Glomerular visceral epithelial cell (primary cell): ENCODE measurements around the gene SLC16A3.
"Not testable (repeated sequence)": the region's sequence is repeated elsewhere in the genome, so short reads cannot be mapped to it uniquely, and the experiment has no call there.

Experiments used
- DNase-seq: peaks from one replicate; pipeline ENCODE4 v3.0.0-alpha.2; 2016; ENCODE audit errors: extremely low spot score

Gene SLC16A3

DNA sequence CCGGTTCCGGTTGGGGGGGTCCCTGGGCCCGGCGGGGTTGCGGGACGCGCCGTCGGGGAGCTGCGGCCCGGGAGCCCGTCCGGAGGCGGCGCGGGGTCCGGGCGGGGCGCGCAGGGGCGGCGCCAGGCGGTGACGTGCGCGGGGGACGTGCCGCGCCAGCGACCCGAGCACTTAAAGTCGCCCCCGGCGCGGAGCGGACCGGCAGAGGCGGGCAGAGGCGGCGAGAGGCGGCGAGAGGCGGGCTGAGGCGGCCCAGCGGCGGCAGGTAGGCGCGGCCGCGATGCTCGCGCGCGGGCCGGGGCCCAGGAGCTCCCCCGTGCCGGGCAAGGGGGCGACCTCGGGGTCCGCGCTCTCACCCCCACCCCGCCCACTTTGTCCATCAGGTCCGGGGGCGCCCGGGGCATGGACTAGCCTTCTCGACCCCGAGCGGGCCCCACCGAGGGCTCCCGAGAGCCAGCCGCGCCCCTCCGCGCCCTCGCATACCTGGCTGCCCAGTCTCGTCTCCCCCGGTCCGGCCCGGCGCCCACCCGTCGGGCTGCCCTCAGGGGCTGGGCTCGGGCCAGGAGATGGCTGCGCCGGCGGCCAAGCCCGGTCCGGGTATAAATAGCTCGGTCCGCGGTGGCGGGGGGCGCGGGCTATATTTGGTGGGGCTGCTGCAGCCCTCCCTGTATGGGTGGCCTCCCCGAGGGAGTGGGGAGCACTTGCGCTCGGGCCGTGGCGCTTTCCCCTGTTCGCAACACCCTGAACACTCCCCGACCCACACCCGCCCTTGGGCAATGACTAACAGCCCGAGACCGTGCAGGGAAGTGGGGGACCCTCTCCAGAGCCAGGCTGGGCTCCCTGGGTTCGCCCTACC is at the start of gene SLC16A3:
SLC16A3 (plus strand) TSS at position 201 of the 856 bp plus-strand sequence. CDS start 6,967 bp downstream, outside the sequence.
- DNase-seq, result peak; percentile 86

DNA sequence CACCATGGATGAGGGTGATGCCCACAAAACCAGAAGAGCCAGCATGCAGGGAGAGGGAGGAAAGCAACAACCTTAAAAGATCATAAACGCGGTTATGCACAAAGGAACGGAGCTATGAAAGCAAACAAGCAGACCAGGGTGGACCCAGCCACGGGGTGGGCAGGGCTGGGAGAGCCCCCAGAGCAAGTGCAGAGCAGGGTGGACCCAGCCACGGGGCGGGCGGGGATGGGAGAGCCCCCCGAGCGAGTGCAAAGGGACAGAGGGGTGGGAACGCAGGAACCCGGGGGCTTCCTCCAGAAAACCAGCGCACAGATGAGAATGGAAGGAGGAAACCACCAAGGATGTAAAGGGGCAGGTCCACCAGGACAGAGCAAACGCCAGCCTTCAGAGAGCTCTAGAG is 49.4 kb upstream of the SLC16A3 start:
- no peak for DNase-seq

DNA sequence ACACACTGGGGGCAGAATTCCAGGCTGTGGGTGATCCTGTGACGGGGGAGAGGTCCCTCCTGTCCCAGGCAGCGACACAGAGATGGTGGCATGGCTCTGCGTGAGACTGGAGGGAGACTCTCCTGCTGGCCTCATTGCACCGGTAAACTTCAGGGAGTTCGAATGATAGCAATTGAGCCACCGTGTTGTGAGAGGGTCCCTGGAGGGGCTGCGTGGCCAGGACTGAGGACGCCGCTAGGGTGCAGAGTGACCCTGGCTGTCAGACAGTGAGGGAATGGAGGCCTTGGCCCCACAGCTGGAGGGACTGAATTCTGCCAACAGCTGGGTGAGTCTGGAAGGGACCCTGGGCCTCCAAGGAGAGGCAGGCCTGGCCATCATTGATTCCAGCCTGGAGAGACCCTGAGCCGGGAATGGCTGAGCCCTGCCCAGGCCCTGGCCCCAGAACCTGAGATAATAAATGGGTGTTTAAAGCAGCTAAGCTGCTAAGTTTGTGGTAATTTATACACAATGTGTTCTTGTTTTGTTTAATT is 48.8 kb upstream of the SLC16A3 start:
- no peak for DNase-seq

DNA sequence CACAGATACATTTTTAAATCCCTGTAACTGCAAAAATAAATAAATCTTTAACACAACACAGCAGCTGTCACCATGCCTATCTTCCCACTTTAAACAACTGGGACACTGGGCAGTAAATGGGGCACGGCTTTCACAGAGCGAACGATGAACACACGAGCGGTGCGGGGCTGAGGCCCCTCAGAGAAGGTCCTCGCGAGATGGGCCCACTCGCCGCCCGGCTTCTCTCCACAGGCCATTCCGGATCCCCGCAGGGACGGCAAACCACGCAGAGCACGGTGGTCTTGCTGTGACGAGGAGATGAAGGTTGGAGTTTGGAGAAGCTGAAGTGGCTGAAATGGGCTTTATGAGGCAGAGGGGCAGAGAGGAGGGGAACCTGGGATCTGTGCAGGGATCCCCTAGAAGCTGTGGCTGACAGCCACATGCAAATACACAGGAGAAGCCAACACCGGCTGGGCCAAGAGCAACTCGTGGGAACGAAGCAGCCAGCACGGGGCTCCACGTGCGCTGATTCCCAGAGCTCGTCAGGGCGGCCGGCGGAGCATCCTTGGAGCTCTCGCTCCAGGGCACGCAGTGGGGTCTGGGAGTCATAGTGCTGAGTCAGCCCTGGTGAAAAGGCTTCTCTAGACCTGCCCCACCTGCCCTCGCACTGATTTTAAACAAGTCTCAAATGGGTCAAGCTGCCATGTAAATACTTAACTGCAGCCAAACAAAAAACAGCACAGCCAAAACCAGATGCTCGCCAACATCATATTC is 47.9 kb upstream of the SLC16A3 start:
- DNase-seq, result no peak

DNA sequence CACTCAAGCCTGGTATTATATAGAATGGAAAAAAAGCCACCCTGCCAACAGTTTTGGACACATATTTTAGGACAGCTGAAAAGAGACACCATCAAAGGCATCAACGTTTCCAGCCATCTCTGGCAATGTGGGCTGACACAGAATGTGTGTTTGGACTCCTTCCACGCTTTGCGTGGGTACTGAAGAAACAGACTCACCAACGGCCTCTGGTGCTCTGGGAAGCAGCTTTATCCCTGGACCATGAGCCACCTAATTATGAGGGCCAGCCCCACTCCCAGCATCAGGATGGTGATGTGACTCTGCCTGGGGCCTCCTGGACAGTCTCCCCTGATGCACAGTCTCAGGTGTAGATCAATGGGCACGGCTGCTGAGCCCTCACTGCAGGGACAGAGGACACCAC is 44.1 kb upstream of the SLC16A3 start:
- DNase-seq, result no peak

DNA sequence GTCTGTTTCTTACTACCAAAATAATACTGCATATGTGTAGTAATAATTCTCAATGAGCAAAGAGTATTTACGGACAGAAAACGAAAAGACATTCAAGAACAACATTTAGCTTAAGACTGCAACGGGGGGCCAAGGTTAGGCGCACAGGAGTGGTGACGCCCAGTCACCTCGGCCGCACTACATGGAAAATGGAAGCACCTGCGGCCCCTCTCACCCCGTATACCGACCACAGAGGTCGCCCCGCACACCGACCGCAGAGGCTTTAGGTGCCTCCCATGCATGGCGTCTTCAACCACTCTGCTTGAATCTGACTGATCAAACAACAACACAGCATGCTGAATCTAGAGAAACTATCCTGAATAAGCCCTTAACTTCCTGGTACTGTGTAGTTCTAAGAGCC is 42.6 kb upstream of the SLC16A3 start:
- no peak for DNase-seq

DNA sequence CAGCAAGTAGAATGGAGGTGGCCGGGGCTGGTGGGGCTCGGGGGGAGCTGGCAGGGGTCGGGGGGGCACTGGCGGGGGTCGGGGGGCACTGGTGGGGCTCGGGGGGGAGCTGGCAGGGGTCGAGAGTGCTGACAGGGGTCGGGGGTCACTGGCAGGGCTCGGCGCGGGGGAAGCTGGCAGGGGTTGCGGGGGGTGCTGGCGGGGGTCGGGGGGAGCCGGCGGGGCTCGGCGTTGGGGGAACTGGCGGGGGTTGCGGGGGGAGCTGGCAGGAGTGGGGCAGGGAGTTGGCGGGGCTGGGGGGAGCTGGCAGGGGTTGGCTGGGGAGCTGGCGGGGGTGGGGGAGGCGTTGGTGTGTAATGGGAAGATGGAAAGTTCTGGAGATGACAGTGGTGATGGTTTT is 41.3 kb upstream of the SLC16A3 start:
- DNase-seq, result no peak

DNA sequence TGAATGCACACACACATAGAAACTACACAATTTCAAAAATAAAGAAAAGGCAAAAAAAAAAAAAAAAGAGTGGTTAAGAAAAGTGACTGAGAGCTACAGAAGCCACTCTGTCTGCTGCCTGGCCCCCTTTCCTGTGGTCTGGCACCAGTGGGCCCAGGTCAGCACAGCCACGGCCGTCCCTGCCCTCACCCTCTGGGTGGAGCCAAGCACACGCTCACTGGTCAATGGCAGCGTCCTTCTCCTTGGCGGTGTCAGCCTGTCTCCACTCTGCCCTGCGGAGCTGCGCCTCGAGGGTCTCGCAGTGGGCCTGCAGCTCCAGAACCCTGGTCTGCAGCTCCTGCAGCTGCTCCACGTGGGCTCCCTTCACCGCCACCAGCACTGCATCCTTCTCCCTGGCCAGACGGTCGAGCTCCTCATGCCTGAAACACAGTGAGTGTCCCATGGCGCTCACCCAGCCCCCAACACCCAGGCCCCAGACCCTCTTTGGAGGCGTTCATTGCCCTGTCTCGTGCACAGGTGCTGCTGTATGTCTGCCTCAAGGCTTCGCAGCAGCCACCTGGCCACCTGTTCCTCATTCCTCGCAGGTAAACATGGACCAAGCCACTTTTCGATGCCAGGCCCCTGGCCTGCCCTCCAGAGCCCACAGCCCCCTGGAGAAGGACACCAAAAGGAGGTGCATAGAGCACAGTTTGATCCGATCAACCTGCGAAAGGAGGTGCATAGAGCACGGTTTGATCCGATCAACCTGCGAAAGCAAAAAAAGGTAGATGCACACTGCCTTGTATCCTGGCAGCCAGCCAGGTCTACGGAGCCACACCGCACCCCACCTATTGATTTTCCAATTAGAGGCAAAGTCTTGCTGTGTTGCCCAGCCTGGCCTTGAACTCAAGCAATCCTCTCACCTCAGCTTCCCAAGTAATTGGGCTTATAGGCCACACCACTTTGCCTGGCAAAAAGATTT is 40.6 kb upstream of the SLC16A3 start:
- no peak for DNase-seq

DNA sequence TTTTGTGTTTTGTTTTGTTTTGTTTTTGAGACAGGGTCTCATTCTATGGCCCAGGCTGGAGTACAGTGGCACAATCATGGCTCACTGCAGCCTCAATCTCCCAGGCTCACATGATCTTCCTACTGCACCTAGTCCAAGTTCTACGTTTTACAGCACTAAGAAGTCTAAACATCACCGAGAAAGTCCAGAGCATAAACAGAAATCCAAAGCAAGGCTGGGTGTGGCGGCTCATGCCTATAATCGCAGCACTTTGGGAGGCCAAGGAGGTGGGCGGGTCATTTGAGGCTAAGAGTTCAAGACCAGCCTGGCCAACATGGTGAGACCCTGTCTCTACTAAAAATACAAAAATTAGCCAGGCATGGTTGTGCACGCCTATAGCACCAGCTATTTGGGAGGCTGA is 35.8 kb upstream of the SLC16A3 start:
- not testable (repeated sequence) for DNase-seq

DNA sequence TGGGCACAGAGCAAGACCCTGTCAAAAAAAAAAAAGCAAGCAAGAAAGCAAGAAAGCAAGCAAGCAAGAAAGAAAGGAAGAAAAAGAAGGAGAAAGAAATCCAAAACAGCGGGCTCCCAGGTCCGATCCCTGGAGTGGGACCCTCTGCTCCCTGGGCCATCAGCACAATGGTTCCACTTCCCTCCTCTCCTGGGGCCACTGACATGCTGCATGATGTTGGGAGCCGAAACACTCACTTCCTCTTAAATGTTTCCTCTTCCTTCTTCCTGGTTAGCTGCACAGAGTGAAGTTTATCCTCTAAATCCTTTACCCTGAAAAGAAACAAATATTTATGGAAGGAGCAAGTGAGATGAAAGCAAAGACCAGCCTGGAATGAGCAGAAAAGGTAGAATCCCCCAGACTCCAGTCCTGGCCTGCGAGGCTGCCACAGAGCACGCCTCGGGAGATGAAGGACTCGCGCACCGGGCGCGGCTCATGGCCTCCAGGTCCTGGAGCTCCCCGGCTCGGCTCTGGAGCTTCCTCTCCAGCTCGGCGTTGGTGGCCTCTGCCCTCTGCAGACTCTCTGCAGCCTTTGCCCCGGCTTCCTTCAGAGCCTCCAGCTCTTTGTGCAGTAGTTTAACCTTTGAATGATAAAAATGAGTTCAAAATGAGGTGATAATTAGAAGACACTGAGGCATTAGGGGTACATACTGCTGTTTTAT is 35.2 kb upstream of the SLC16A3 start:
- DNase-seq, result no peak

DNA sequence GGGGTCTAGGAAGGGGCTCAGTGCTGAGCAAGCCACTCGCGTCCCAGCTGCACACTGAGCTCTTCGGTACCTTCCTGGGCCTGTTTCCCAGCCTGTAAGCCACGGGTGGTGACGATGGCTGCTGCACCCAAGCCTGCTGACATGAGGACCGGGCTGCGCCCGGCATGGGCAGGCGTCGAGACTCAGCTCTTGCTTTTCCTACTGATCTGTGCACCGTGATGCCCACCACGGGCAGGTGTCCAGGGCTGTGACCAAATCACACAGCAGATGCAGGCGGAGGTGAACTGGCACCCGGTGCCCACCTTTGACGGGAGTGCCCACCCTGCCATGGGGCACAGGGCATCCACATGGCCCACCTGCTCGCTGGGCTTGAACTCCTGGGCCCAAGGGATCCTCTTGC is 34.1 kb upstream of the SLC16A3 start:
- no peak for DNase-seq

DNA sequence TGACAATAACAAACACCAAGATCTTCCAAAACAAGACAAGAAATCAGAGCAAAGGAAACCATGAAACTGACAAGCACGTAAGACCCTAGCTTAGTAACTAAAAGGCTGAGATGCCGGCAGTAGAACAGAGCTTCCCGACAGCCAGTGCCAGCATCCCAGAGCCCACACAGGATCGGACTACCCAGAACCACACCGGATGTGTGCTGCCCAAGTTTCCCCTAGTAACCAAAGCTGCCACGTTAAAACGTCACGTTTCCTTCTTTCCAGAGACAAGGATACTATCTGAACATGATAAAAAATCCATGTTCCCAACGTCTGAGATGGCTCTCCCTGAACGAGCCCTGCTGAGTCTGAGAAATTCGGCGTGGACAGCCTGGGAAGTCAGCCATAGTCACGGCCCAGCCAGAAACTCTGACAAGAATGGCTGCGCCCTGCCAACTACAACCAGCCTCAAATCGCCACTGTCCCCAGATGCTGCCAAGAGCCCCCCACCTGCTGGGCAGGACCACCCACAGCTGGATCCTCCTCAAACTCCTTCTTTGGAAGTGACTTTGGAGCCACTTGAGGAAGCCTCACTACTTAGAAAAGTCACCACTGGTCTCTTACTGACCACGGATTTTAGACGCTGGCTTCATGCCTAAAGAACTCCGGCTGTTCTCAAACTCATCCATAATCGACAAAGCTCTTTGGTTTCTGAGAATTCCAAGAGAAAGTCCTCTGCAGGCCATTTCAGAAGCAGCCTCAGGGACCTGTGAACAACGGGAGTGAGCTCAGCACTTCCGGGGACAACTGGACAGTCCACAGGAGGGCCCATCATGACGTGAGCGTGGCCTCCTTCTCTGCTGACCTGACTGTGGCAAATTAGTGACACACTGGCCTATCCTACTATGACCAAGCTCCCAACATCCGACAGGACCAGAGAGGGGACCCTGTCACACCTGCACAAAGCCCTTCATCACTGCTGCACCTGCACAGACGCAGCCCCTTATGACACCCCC is 32.9 kb upstream of the SLC16A3 start:
- DNase-seq, result no peak

DNA sequence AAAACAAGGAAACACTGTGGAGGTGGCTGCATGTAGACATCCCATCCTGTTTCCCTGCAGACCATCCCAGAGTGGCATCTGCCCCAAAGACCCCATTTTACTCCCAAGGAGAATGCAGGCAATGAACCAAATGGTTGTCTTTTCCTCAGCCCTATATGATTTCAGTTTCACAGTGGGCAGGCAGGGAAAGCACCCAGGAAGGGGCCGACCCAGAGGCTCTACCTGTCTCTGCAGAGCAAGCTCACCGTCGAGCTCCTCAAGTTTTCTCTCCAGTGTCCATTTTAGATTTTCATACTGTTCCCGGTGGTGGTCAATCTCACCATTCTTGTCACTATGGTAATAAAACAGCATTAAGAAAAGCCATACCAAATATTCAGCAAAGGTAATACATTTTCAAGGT is 30.8 kb upstream of the SLC16A3 start:
- DNase-seq, result no peak

DNA sequence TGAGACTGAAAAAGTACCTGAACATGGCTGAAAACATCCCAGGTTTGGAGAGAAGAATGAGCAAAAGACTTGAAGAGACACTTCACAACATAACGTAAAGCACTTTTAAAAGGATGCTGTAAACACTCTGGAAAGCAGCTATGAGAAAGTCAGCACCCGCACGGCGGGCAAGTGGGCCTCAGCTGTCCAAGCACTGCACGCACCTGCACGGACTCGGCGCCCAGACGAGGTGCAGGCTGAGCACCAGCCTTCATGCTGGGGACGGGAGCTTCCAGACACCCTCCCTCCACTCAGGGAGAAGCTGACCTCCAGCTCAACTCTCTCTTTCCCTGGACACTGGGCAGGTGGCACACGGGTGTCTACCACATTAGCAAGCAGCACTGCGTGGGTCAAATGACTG is 29.3 kb upstream of the SLC16A3 start:
- DNase-seq, result no peak

DNA sequence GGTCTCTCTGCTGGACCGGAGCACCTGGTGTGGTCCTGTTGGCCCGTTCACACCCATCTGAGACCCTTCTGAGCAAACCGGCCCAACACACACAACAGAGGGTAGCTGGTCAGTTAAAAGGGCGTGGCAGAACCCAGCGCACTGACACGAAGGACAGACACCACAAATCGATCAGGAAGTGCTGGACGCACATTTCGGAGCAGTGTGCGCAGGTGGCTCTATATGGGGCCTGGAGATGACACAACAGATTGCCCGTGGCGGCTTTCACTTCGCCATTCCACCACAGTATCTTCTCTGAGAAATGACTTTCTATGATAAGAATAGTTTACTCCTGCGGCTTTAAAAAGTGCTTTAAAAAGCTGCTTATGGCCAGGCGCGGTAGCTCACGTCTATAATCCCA is 28.7 kb upstream of the SLC16A3 start:
- DNase-seq, result no peak

DNA sequence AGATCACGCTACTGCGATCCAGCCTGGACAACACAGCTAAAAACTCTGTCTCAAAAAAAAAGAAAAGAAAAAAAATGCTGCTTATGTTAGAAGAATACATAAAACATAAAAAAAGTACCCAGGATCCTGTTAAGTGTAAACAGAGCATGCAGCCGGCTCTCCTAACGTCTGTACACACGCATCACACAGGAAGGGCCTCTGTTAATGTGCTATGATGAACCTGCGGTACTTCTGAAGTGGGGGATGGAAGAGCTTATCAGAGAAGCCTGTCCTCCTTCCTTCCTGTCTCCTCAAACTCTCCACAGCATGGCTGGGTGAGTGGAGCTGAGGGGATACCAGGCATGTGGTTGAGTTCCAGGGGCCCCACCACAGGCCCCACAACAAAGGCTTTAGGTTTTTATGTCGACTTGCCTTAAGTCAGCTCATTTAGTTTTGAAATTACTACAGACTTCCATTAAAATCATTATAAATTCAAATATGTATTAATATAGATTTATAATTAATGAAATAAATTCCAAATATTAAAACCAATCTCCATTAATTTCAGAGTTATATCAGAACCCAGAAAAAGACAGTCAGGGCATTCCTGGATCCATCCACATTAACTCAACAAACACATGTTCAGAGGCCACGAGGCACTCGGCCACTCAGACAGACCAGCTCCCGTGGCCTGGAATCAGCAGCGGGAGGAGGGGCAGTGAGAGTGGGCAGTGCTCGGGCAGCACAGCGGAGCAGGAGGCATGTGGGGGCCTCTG is 27.9 kb upstream of the SLC16A3 start:
- no peak for DNase-seq

DNA sequence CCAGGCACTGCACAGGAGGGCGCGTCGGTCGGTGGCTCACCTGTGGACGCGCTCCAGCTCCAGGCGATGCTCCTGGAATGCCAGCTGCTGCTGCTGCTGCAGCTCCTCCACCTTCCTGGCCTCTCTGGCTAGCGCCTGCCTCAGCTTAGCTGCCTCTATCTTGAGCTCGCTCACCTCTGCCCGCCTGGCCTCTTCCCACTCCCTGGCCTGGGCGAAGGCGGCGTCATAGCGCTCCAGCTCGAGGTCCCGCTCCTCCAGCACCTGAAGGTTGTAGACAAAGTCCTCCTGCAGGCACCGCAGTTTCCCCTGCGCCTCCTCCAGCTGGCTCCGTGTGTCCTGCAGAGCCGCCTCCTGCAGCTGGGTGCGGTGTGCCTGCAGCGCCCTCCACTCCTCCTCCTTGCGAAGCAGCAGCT is 27.3 kb upstream of the SLC16A3 start:
- no peak for DNase-seq

DNA sequence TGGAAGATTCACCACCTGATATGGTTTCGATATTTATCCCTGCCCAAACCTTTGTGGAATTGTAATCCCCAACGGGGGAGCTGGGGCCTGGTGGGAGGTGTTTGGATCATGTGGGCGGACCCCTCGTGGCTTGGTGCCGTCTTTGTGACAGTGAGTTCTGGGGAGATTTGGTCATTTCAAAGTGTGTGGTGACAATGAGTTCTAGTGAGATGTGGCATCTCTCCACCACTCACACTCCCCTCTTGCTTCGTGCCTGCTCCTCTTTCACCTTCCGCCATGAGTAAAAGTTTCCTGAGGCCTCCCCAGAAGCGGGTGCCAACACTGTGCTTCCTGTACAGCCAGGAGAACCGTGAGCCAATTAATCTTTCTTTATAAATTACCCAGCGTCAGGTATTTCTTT is 25.9 kb upstream of the SLC16A3 start:
- DNase-seq, result no peak

DNA sequence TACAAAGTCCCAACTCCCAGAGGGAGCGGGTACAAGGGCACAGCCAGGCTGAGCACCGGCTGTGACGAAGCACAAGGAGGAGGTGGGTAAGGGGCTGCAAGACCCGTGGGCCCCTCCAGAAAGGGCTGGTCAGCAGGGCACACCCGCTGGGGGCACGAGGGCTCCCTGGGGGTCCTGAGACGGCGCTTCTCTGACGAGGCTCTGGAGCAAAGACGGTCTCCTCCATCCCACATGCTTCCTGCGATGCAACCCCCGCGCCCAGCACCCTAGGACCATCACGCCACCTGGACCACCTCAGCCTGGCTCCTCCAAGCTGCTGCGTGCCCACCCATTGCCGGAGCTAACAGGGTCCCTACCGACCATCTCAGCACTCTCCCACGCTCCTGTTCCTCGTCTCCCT is 24.9 kb upstream of the SLC16A3 start:
- no peak for DNase-seq
